GM21737 (cell line): ENCODE data around the gene RPS6KA5.
A peak's percentile ranks its signal among the peaks of the same experiment; 100 is the strongest.
"Not testable (repeated sequence)": the region's sequence is repeated elsewhere in the genome, so short reads cannot be mapped to it uniquely, and the experiment has no call there.

Source experiments
- ATAC-seq: cut with Tn5 transposase; IDR thresholded peaks from one replicate; pipeline ENCODE4 v1.9.1; 2021; ENCODE audit warnings: mild to moderate bottlenecking, moderate library complexity; ENCODE audit not compliant: unreplicated experiment

RPS6KA5 gene

GRCh38 chr14:90840667-90841066 lies 219.8 kb downstream of the RPS6KA5 start:
- ATAC-seq: not testable (repeated sequence)

DNA sequence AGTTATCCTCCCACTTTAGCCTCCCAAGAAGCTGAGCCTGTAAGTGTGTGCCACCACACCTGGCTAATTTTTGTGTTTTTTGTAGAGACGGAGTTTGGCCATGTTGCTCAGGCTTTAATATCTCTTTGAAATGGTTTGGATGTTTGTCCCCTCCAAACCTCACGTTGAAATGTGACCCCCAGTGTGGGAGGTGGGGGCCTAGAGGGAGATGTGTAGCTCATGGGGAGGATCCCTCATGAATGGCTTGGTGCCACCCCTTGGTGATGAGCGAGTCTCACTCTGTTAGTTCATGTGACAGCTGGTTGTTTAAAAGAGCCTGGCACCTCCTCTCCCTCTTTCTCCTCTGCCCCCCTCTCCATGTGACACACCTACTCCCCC lies 220.6 kb downstream of the RPS6KA5 start:
- ATAC-seq: no peak

DNA sequence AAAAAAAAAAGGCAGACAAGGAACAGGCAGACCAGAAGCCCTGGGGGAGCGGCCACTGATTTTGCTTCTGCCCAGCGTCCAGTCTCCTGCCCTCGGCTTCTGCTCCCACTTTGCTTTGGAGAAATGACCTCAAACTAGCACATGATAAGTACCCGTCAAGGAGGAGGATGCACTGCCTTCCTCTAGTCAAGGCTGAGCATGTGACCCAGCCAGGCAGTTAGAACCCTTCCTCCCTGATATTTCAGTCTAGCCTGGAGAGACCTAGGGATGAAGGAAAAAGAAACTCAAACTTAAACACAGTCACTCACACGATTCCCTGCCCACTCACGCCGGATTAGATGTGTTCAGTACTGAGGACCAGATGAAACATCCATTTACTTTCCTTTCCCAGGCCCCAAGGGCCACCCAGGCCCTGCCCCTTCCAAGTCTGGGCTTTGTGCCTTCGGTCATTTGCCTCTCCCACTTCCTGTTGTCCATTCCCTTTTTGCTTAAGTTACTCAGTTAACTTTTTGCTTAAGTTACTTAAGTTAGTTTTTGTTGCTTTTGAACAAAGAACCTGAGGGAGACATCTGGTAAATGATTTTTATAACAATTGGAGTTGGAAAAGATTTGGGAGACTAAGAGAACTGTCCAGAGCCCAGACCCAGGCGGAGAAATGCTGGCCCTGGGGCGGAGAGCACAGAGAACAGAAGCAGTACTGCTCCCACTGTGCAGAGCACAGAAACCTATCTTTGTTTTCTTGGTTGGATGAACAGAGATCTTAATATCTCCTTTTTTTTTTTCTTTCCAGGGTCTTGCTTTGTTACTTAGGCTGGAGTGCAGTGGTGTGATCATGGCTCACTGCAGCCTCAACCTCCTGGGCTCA lies 221.2 kb downstream of the RPS6KA5 start:
- no peak for ATAC-seq

DNA sequence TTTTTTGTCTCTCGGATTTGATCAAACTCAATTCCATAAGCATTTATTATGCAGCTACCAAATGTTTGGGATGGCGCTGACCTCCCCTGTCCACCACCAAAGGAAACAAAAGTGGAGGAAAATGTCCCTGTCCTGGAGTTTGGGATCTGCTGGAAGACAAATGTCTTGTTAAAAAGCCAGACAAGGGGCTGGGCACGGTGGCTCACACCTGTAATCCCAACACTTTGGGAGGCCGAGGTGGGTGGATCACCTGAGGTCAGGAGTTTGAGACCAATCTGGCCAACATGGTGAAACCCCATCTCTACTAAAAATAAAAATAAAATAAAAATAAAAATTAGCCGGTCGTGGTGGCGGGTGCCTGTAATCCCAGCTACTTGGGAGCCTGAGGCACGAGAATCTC lies 221.9 kb downstream of the RPS6KA5 start:
- ATAC-seq: not testable (repeated sequence)

DNA sequence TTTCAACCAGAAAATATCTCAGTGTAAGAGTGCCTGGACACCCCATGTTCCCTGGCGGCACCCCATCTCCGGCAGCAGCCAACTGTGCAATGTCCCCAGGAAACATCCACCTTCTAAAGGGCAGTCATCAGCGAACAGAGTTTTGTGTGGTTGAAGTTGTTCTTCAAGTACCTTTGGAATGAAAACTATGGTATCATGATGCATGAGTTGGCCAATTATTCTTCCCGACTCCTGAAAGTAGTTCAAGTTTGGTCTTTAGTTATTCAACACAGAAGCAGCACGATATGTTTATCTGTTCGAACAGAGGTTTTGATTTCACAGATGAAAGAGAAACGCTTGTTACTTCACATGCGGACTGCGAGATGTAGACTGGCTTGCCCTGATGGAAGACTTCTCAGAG lies 223.1 kb downstream of the RPS6KA5 start:
- no peak for ATAC-seq

DNA sequence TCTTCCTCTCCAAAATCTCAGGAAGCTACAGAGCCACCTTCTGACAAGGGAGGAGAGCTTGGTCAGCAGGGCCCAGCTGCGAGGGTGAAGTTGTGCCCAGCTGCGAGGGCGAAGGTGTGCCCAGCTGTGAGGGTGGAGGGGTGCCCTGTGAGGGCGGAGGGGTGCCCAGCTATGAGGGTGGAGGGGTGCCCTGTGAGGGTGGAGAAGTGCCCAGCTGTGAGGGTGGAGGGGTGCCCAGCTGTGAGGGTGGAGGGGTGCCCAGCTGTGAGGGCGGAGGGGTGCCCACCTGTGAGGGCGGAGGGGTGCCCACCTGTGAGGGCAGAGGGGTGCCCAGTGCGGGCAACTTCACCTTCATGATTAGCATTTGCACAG lies 223.8 kb downstream of the RPS6KA5 start:
- ATAC-seq: no peak

- no peak for ATAC-seq
These were observed 228.6 kb downstream of the RPS6KA5 start for GRCh38 chr14:90831821-90832220.

GRCh38 chr14:90830931-90831701 lies 229.3 kb downstream of the RPS6KA5 start:
- no peak for ATAC-seq

DNA sequence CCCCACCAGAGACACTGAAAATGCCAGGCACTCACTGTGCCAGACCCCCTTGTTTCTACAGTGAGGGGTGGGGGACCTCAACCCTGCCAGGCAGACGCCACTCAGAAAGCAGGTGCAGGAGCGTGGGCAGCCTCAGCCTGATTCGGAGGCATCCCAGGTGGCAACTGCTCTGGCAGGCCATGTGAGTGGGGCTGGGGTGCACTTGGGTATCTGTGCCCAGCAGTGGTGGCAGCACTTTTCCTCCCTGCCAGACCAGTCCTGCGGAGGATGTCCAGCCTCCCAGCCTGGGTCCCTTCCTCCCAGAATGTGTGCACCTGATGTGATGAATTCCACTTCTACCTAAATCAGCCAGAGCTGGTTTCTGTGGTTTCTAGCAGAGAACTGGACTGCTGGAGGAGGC lies 230.8 kb downstream of the RPS6KA5 start:
- no peak for ATAC-seq

DNA sequence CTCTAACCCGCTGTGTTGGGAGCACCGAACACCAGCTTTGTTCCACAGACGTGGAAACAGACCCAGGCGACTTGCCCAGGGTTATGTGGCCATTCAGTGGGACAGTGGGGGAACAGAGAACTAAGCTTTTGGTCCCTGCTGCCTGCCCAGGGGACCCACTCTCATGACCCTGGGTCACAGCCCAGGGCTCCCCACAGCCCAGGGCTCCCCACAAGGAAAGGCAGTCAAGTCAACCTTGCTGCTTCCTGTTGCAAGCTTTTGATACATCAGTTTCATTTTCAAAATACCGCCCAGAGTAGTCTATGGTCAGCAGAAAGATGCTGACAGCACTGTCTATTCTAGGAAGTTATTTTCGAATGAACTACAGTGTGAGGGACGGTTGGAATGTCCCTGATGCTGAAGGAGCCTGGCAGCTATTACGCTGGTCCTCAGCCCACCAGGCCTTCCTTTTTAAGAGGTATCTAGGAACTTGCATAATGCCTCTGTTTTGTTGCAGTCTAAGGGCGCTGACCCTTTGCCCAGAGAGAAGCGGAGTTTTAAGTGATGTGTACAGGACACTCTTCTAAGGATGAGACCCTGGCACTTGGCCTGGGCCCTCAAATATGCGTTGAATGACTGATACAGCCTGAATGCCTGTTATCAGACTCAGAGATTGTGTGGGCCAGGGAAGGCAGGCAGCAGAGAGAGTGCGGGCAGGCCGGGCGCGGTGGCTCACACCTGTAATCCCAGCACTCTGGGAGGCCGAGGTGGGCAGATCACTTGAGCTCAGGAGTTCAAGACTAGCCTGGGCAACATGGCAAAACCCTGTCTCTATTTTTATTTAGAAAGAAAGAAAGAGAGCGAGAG lies 231.6 kb downstream of the RPS6KA5 start:
- ATAC-seq: peak; percentile 49

DNA sequence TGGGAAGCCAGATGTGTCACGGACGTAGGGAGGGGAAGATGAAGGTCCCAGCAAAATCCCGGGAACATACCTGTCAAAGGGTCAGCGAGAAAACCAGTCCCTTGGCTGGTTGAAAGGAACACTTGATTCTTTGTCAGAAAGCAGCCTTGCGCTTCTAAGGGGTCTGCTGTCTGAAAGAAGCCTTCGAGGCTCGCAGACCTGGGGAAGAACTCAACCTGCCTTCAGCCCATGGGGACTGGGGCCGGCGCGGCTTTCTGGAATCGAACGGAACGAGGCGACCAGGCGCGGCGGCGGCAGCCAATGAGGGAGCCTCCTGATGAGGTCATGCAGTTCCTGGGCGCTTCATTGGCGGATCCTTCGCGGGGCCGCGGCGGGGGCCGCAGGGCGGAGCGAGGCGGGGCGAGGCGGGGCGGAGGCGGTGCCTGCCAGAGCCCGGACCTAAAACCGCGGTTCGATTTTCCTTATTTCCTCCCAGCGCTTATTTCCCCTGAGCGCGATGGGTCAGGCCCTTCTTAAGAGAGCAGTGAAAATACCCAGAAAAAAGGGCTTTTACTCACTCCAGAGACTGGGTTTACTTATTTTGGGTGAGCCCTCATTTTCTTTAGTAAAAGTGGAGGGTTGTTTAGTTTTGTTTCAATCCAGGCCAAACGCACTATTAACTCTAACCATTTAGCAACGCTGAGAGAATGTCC lies 232.4 kb downstream of the RPS6KA5 start:
- ATAC-seq: peak; percentile 99

DNA sequence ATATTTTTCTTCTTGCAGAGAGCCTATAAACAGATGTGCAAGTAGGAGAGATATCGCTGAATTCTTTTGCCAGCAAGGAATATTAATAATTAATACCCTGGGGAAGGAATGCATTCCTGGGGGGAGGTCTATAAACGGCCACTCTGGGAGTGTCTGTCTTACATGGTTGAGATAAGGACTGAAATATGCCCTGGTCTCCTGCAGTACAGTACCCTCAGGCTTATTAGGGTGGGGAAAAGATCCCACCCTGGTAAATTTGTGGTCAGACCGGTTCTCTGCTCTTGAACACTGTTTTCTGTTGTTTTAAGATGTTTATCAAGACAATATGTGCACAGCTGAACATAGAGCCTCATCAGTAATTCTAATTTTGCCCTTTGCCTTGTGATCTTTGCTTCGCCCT lies 236.9 kb downstream of the RPS6KA5 start:
- ATAC-seq: not testable (repeated sequence)

- no peak for ATAC-seq
These were observed 239.5 kb downstream of the RPS6KA5 start for GRCh38 chr14:90820958-90821357.

GRCh38 chr14:90819734-90820393 lies 240.6 kb downstream of the RPS6KA5 start:
- ATAC-seq: no peak

DNA sequence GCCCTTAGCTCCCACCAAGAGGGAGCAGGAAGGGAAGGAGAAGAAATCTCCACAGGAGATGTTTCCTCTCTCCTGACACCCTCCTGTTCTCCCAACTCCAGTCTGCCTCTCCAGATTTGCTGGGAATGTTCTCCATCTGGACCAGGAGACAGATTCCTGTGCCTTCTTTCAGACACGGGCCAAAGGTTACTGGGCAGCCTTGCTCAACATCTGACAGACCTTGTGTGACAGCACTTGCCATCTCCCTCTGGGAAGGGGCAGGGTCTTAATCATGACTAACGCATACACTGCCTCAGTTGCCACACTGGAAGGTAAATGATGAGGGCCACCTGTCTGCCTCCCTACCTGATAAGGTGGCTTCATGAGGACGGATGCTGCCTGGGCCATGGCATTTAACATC lies 241.7 kb downstream of the RPS6KA5 start:
- ATAC-seq: no peak

DNA sequence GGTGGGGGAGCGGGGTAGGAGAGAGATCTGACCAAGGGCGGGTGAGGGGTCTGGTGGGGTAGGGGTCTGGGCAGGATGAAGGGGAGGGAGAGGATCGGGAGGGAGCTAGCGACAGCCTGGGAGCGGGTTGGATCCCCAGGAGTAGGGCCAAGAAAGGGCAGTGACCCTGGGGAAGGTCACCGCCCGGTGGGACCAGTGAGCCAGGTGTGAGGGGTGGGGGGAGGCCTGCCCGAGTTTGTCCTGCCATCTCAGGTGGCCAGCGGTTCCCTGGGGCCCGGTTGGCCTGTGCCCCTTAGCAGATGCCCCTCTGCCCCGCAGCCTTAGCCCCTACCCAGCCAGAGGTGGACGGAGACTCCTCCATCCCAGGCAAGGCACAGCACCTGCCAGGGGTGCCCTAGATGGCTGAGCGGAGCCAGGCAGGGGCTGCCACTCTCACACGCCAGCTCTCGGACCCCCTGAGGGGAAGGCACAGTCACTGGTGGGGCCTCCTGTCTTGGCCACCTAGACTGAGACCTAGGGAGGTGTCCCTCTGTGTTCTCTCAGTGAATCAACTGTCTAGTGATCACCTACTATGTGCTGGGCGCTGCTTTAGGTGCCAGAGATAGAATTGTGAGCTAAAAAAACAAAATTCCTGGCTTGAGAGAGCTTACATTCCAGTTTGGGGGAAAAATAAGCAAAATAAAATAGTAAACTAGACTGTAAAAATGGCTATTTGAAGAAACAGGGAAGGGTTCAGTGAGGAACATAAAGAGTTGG lies 243.6 kb downstream of the RPS6KA5 start:
- ATAC-seq: no peak

GRCh38 chr14:90815822-90816662 lies 244.4 kb downstream of the RPS6KA5 start, which contains the start of gene TTC7B:
Gene TTC7B, minus strand, starts transcription at chr14:90816430. Its CDS starts 135 bp downstream, at chr14:90816295.
- ATAC-seq: no peak

- no peak for ATAC-seq
These were observed 244.9 kb downstream of the RPS6KA5 start for GRCh38 chr14:90815572-90815821.
